Gastroesophageal sphincter (tissue), 4 donors: ENCODE results near the gene SDHAF4. TPM values are rescaled to one million over a fixed set of nuclear protein-coding genes. Genes with fewer than 3 reads are reported as not detected.
"Not testable (repeated sequence)": the region's sequence is repeated elsewhere in the genome, so short reads cannot be mapped to it uniquely, and the experiment has no call there.

ENCODE experiments used
- ATAC-seq: fragments of 150-250 bp; one replicate; pipeline ENCODE4 v1.9.1; 2016; ENCODE audit warnings: mild to moderate bottlenecking, moderate library complexity
- H3K27ac ChIP-seq, 4 donors: fragments of 200-600 bp; sonication (generic) in 3 of 4; 1 replicate in 3 of 4; 2 replicates in 1 of 4; pipeline ENCODE4 v1.5.1; 2016 to 2019
- H3K27me3 ChIP-seq: fragments of 200-600 bp; sonication (generic); one replicate; pipeline ENCODE4 v1.5.1; 2019
- H3K36me3 ChIP-seq, 2 donors: fragments of 200-600 bp; sonication (generic); one replicate each; pipeline ENCODE4 v1.5.1; 2019; ENCODE audit warnings: control low read depth in 1 of 2
- H3K4me1 ChIP-seq, 3 donors: fragments of 200-600 bp; sonication (generic); 1 replicate in 2 of 3; 2 replicates in 1 of 3; pipeline ENCODE4 v1.5.1; 2016 to 2019; ENCODE audit warnings: control low read depth in 2 of 3
- H3K4me3 ChIP-seq, 2 donors: fragments of 200-600 bp; sonication (generic); one replicate each; pipeline ENCODE4 v1.5.1; 2019; ENCODE audit warnings: mild to moderate bottlenecking in 1 of 2, moderate library complexity in 1 of 2
- H3K9me3 ChIP-seq, 3 donors: fragments of 200-600 bp; sonication (generic); one replicate each; pipeline ENCODE4 v1.5.1; 2017 to 2019; ENCODE audit warnings: control low read depth in 2 of 3
- EP300 ChIP-seq: sonication (generic); formaldehyde crosslinking; IDR thresholded peaks from one replicate; pipeline ENCODE4 v1.6.1; 2017; ENCODE audit warnings: antibody characterized with exemption, mild to moderate bottlenecking
- POLR2A ChIP-seq, 2 donors: fragments of 450-650 bp; IDR thresholded peaks; one replicate each; pipeline ENCODE4 v1.6.1; 2017; ENCODE audit warnings: antibody characterized with exemption in 2 of 2, mild to moderate bottlenecking in 2 of 2, moderate library complexity in 1 of 2
- POLR2AphosphoS5 ChIP-seq: sonication (generic); formaldehyde crosslinking; IDR thresholded peaks from one replicate; pipeline ENCODE4 v1.6.1; 2017; ENCODE audit warnings: antibody characterized with exemption
- WGBS, 2 donors: methylation state at CpG; one replicate each; pipeline ENCODE4 v1.1.5; 2018; ENCODE audit warnings: low coverage in 1 of 2; 5-methylcytosine and 5-hydroxymethylcytosine counted together
- total RNA-seq, 4 donors: library from RNA; depleted of rRNA; stranded (reverse); fragments of >200 nt; gene quantifications; one replicate each; pipeline ENCODE4 v1.1.0, GENCODE V29; 2016
- TF ChIP-seq, protein P1 (sequence below), 4 experiments: fragments of 200-600 bp in 2 of 4; fragments of 450-650 bp in 2 of 4; sonication (generic) in 1 of 4; IDR thresholded peaks; one replicate each; pipeline ENCODE4 v1.5.1; 2017 to 2019; ENCODE audit warnings: antibody characterized with exemption in 4 of 4, mild to moderate bottlenecking in 2 of 4, moderate library complexity in 2 of 4

The SDHAF4 gene
- total RNA-seq, 4 donors from 2014 or later = 5.4 to 11.2 (median 7.8) TPM

DNA sequence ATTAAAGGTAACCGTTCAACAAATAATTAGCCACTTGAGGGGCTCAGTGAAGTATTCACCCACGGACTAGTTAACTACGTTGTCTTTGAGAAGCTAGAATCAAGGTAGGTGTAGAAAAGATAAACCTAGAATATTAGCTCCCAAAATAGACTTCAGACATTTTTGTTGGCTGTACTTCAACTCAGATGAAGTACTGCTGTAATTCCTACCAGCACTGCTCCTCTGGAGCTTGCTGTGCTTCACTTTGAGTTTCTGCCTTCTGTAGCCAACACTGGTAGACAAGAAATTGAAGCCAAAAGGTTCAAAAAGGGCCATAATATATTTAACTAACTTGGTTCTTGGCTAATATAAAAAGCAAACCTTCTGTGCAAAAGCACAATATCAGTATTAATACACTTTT lies 18.8 kb upstream of the SDHAF4 start:
- WGBS, 2 donors = 67 to 71% methylated on average over 3 of the region's 3 CpGs
- TF ChIP-seq POLR2A (IDR thresholded peaks at IDR 0.05) (no peak), EP300 (no peak), POLR2AphosphoS5 (no peak)
- TF ChIP-seq, protein P1, sequence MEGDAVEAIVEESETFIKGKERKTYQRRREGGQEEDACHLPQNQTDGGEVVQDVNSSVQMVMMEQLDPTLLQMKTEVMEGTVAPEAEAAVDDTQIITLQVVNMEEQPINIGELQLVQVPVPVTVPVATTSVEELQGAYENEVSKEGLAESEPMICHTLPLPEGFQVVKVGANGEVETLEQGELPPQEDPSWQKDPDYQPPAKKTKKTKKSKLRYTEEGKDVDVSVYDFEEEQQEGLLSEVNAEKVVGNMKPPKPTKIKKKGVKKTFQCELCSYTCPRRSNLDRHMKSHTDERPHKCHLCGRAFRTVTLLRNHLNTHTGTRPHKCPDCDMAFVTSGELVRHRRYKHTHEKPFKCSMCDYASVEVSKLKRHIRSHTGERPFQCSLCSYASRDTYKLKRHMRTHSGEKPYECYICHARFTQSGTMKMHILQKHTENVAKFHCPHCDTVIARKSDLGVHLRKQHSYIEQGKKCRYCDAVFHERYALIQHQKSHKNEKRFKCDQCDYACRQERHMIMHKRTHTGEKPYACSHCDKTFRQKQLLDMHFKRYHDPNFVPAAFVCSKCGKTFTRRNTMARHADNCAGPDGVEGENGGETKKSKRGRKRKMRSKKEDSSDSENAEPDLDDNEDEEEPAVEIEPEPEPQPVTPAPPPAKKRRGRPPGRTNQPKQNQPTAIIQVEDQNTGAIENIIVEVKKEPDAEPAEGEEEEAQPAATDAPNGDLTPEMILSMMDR (IDR thresholded peaks at IDR 0.05) = no peak
- H3K4me3 ChIP-seq = no peak overlapping the region
- H3K9me3 ChIP-seq = no peaks in the 10 kb centered on the region
- no peak for ATAC-seq
- peaks cover 0 to 19% of the 10 kb centered on the region in 2 donors for H3K36me3 ChIP-seq
- no peak overlapping the region for H3K27ac ChIP-seq
- H3K4me1 ChIP-seq = peaks cover 0 to 4% (median 0%) of the 10 kb centered on the region in 3 donors
- no peaks in the 10 kb centered on the region for H3K27me3 ChIP-seq

DNA sequence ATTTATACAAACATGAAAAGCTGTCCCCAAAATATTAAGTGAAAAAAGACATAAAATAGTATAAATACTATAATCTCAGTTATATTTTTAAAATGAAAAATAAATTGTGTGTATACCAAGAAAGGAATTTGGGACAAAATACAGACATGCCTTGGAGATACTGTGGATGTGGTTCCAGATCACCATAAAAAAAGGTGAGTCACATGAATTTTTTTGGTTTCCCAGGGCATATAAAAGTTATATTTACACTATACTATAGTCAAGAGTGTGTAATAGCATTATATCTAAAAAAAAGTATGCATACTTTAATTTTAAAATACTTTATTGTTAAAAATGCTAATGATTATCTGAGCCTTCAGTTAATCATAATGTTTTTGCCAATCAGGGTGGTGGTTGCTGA lies 17.4 kb upstream of the SDHAF4 start:
- no peak overlapping the region for H3K4me3 ChIP-seq
- no peaks in the 10 kb centered on the region for H3K27me3 ChIP-seq
- TF ChIP-seq, protein P1 (IDR thresholded peaks at IDR 0.05) = no peak
- no peak for TF ChIP-seq POLR2A (IDR thresholded peaks at IDR 0.05)
- no peak for TF ChIP-seq POLR2AphosphoS5
- TF ChIP-seq EP300 = no peak
- peaks cover 0 to 15% of the 10 kb centered on the region in 2 donors for H3K36me3 ChIP-seq
- no peak for ATAC-seq
- no peak overlapping the region for H3K27ac ChIP-seq
- peaks cover 0 to 9% (median 0%) of the 10 kb centered on the region in 3 donors for H3K4me1 ChIP-seq
- no peaks in the 10 kb centered on the region for H3K9me3 ChIP-seq

DNA sequence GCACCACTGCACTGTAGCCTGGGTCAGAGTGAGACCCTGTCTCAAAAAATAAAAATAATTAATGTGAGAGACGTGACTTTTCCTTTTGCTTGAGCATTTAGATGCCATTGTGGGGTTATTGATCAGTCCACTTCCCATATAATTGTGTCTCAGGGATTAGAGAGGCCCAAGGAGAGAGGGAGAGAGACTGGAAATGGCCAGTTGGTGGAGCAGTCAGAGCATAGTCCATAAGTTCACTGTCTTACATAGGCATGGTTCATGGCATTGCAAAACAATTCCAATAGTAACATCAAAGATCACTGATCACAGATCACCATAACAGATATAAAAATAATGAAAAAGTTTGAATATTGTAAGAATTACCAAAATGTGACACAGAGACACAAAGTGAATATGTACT lies 15.2 kb upstream of the SDHAF4 start:
- H3K27me3 ChIP-seq = no peaks in the 10 kb centered on the region
- no peak overlapping the region for H3K27ac ChIP-seq
- H3K9me3 ChIP-seq = no peaks in the 10 kb centered on the region
- ATAC-seq = no peak
- peaks cover 0 to 11% of the 10 kb centered on the region in 2 donors for H3K36me3 ChIP-seq
- 86% methylated on average over 1 of the region's 1 CpG; no CpG with 5 or more reads in 1 of the 2 donors for WGBS, 2 donors
- TF ChIP-seq EP300 = no peak
- TF ChIP-seq, protein P1 (IDR thresholded peaks at IDR 0.05) = no peak
- no peak for TF ChIP-seq POLR2A (IDR thresholded peaks at IDR 0.05)
- TF ChIP-seq POLR2AphosphoS5 = no peak
- no peak overlapping the region for H3K4me3 ChIP-seq
- peaks cover 0 to 9% (median 0%) of the 10 kb centered on the region in 3 donors for H3K4me1 ChIP-seq

DNA sequence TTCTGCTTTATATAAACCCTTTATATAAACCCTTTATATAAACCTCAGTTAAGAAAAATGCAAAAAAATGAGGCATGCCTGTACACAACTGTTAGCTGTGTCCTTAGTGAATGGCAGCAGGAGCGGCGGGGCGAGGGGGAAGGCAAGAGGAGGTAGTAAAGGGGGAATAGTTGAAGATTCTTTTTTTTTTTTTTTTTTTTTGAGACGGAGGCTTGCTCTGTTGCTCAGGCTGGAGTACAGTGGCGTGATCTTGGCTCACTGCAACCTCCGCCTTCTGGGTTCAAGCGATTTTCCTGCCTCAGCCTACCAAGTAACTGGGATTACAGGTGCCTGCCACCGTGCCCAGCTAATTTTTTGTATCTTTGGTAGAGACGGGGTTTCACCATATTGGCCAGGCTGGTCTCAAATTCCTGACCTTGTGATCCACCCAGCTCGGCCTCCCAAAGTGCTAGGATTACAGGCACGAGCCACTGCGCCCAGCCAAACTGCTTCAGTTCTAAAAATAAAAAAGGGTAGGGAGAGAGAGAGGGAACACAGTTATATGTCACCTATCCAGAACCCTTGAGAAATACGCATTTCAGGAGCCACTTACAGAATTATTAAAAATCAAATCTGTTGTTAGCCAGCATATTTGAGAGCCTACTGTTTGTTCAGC lies 14.3 kb upstream of the SDHAF4 start:
- Histone ChIP-seq H3K36me3 (peaks cover 0 to 16% of the 10 kb centered on the region in 2 donors), H3K27ac (peak overlapping the region in 1 of 4 donors; percentile 19)
- H3K4me1 ChIP-seq, H3K9me3 ChIP-seq, H3K27me3 ChIP-seq, H3K4me3 ChIP-seq: not testable (repeated sequence)
- WGBS, 2 donors = 55 to 75% methylated on average over 6 to 12 of the region's 13 CpGs
- ATAC-seq = peak; percentile 31

DNA sequence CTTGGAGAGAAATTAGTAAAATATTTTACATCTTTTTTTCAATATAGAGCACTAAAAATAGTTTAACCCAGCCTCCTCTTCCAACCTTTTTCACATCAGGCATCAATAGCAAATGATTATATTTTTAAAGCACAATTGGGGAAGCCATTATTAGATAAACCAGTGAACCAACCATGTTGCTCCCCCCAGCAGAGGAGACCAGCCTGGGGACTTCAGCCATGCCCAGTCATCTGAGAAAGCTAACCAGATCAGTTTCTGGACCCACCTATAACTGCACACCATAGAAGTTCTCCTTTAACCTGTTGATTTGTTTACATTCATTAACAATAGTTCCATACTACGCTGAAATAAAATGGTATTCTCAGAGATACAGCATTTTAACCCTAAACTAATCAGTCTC lies 13.8 kb upstream of the SDHAF4 start:
- 93 to 100% methylated on average over 1 of the region's 1 CpG for WGBS, 2 donors
- Histone ChIP-seq H3K36me3 (peaks cover 0 to 21% of the 10 kb centered on the region in 2 donors), H3K4me1 (peaks cover 0 to 9% (median 0%) of the 10 kb centered on the region in 3 donors), H3K27ac (no peak overlapping the region), H3K9me3 (no peaks in the 10 kb centered on the region), H3K27me3 (no peaks in the 10 kb centered on the region), H3K4me3 (no peak overlapping the region)
- ATAC-seq = no peak
- TF ChIP-seq, protein P1 (IDR thresholded peaks at IDR 0.05) = no peak
- no peak for TF ChIP-seq POLR2AphosphoS5
- TF ChIP-seq POLR2A (IDR thresholded peaks at IDR 0.05) = no peak
- no peak for TF ChIP-seq EP300
